Measurements from ENCODE around the gene DTNA.

DTNA gene

GRCh38 chr18:34859496-34859895 is 149.4 kb downstream of the DTNA start:
- DNase-seq (ENCODE audit: low read depth in 2 of 2): no peak

GRCh38 chr18:34862561-34862960 is 152.5 kb downstream of the DTNA start:
- DNase-seq (ENCODE audit: low read depth in 2 of 2): no peak

DNA sequence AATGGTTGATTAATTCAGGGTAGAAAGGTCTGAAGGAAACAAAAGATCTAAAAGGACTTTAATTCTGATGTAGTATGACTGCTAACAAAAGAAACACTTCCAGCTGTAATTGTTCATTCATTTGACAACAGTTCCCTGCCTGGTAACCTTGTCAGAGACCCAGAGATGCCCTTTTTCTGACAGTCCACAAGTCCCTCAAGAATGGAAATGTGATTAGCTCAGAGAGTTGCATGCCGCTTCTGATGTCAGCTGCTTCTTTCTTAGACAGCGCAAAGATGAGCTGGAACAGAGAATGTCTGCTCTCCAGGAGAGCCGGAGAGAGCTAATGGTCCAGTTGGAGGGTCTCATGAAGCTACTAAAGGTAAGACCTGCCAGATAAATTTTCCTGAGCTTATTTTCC is 153.6 kb downstream of the DTNA start:
- DNase-seq (ENCODE audit: low read depth in 2 of 2): no peak

- no peak for DNase-seq (ENCODE audit: low read depth in 2 of 2)
These were observed 154.9 kb downstream of the DTNA start for GRCh38 chr18:34864836-34865497.

- DNase-seq (ENCODE audit: low read depth in 2 of 2): no peak
These were observed 156.2 kb downstream of the DTNA start for GRCh38 chr18:34866310-34866709.

DNA sequence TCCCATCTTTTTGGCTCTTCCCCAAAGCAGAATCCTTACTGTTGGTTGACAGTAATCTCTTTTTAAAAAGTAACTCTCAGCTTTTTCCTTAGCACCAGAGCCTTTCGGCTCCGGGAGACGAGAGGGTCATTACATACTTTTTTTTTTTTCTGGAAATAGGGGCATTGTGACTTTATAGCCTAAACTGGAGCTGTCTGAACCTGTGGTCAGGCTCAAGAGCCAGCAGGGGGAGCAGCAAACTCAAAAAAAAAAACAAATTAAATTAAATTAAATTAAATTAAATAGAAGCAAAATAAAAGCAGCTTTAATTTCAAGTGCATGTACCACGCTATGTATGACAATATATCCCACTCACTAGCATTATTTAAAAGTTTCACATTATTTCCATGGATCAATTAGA is 156.6 kb downstream of the DTNA start:
- DNase-seq (ENCODE audit: low read depth in 2 of 2): no peak

- DNase-seq (ENCODE audit: low read depth in 2 of 2): no peak
These were observed 157.4 kb downstream of the DTNA start for GRCh38 chr18:34867520-34867919.

- no peak for DNase-seq (ENCODE audit: low read depth in 2 of 2)
These were observed 160.6 kb downstream of the DTNA start for GRCh38 chr18:34870555-34871310.

DNA sequence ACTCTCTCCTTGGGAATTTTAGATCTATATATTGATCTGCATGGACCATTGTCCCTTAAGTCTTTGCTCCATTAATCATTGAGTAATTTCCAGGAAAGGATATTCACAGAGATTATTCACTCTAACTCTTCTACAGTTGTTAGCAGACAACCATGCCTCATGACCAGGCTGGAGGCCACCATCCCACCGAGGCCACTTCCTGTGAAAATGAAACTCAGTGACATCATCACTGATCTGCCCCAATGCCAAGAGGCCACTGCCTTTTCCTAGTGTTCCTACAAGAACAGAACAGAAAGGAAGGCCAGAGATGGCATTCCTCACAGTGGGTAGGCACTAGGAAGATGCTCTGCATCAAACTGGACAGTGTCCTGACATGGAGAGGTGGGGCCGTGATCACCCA is 161.3 kb downstream of the DTNA start:
- DNase-seq (ENCODE audit: low read depth in 2 of 2): no peak

DNA sequence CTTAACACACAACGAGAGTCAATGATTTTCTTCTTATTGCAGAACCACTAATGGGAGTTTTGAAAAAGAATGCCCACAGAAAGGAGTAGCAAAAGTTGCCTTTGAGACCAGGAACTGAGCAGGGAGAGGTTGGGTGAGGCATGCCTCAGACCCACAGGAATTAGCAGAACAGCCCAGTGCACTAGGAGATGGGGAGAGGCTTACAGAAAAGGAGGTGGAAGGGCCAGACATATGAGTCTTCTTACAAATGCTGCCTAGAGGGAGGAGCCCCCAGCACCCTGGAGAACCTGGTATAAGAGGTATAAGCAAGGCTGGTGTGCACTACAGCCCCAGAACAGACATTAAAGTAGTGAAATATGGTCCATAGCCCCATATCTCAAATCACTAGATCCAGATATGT is 162.0 kb downstream of the DTNA start:
- no peak for DNase-seq (ENCODE audit: low read depth in 2 of 2)

DNA sequence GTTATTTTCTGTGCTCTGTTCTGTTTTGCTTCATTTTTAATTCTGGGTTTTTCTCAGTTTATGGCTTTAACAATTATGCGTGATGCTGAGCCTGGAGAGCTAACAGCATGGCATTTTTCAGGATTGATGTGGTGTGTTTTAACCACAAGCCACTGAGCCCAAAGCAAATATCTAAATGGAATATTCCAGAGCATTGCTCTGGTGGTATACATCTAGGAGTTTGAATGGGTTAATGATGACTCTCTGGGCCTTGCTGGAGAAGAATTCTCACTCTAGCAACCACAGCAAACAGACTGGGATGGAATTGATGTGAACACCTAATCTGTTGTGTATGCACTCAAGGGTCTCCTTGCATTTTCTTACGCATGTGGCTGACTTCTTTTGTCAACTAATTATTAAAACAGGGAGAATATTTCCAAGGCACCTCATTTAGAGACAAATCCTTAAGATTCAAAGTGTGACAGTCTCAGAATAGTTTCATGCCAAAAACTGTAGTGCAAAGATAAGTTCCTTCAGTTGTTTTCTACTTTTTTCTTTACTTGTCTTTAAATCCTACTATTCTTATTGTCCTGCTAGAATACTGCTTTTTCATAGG is 164.0 kb downstream of the DTNA start:
- DNase-seq (ENCODE audit: low read depth in 2 of 2): no peak

DNA sequence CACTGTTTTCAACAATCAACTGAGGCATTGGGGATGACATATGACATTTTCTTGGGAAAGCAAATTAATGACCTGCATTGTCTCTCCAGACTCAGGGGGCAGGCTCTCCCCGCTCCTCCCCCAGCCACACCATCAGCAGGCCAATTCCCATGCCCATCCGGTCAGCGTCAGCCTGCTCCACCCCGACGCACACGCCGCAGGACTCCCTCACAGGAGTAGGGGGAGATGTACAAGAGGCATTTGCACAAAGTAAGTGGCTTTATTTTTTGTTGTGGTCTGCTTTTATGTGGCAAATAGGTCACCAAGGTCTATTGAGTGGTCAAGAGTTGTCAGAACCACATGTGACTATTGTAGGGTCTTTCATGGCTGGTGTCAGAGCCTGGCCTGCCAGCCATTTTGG is 165.1 kb downstream of the DTNA start:
- DNase-seq (ENCODE audit: low read depth in 2 of 2): no peak

DNA sequence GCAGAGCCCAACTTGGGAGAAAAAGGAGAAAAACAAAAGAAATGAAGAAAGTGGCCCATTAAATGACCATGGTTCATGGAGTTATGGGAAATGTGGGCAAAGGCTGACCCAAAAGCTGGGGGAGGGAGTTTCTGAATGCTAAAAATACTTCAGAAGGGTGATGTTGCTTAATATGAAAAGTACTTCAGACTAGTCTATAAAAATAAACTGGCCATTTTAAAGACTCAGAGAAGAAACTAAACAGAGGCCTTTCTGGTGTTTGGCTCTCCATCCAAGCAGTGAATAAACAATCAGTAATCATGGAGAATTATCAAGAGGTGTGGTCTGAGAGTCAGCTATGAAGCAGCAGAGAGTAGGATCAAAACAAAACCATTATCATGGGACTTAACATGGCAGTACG is 170.3 kb downstream of the DTNA start:
- DNase-seq (ENCODE audit: low read depth in 2 of 2): no peak

GRCh38 chr18:34880882-34881834 is 171.1 kb downstream of the DTNA start:
- DNase-seq (ENCODE audit: low read depth in 2 of 2): no peak

- DNase-seq (ENCODE audit: low read depth in 2 of 2): no peak
These were observed 174.3 kb downstream of the DTNA start for GRCh38 chr18:34884436-34884835.

DNA sequence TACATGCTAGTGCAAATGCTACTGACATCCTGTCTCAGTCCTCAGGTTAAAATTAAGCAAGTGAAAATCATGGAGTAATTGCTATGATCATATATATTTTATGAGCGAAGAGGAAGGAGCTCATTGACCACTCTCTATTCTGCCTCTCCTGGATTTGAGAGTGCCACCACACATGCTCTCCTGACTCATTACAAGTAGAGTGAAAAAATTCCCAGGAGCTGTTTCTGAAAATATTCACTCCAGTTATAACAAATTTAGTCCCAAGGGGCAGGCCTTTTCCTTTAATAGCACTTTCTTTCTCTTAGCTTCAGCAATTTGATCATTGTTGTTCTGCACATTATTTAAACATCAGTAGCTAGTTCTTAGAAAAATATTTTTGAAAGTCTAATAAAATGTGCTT is 176.1 kb downstream of the DTNA start:
- no peak for DNase-seq (ENCODE audit: low read depth in 2 of 2)

DNA sequence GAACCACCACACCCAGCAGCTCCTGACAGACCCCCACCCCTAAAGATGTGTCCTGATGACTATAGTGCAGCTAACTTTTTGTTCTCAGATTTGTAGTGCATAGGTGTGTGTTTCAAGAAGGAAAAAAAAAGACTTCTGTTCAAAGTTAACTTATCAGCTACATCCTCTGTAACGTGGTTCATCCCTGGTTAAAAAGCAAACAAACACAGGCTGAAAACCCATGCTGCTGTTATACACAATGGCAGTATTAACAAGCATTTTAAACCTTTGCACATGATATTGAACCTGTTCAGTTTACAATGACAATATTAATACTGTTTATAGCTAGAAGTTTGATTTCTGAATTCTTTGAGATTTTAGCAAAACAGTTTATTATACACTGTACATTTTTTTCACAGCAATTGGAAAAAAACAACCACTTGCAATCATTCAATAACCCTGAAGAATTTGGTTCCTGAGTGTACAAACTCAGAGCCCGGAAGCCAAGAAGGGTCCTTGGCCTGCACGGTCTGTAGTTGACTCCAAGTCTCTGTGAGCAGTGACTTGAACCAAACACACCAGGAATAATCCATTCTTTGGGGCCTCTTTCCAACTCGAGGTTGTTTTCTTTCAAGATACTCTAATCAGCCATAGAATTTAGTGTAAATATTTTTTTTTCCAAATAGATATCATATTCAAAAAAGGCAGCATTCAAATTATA is 177.9 kb downstream of the DTNA start:
- no peak for DNase-seq (ENCODE audit: low read depth in 2 of 2)

DNA sequence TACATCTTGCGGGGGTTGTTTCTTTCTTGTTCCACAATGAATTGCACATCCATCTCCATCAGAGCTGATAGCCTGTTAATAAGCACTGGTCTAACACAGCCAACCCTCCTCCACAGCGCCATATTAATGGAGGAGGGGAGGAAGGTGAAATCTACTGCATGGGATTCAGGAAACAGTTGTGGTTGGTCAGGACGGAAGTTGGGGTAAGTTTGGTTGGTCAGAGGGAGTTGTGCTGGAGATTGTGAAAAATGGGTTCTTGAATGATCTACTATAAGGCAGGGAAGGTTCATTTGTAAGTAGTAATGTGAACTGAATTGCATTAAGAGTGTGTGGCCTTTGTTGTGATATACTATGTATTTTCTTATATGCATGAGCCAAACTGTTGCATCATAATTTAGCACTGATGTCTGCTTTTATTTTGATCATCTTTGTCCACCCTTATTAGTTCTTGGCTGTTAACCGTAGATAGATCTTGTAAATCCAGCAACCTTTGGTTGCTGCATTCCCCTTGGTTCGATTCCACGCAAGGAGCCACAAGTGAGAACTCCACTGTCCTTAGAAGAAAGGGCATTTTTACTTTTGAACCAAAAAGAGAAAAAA is 180.5 kb downstream of the DTNA start:
- no peak for DNase-seq (ENCODE audit: low read depth in 2 of 2)

DNA sequence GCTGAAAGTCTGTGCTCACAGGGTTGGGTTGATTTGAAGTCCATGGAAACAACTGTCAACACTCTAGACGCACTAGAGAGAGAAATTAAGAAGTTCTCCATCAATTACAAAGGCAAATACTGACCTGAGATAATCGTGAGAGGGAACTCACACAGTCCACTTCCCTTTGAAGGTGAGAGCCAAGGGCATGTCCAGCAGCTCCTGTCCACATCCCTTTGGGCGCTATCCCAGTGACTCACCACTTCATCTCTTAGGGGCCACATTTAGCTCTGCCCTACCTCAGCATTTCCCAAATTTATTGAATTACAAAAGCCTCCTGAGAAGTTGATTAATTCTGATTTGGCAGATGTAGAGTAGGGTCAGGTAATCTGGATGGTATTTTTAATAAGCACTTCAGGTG is 182.3 kb downstream of the DTNA start:
- no peak for DNase-seq (ENCODE audit: low read depth in 2 of 2)

DNA sequence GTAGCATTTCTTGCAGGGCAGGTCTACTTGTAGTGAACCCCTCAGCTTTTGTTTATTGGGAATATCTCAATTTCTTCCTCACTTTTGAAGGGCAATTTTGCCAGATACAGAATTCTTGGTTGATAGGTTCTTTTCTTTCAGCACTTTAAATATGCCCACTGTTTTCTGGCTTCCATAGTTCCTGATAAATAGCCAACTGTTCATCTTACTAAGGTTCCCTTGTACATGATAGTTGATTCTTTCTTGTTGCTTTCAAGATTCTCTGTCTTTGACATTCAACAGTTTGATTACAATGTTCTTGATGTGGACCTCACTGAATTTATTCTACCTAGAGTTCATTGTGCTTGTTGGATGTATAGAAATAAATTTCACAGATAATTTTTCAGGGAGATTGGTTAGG is 183.1 kb downstream of the DTNA start:
- no peak for DNase-seq (ENCODE audit: low read depth in 2 of 2)

- DNase-seq (ENCODE audit: low read depth in 2 of 2): no peak
These were observed 191.2 kb downstream of the DTNA start for GRCh38 chr18:34901299-34901698.

All from activated CD4-positive, alpha-beta T cell treated with anti-CD3 and anti-CD28 coated beads for 24 hours (primary cell).